ENCODE measurements around the gene BDKRB2.

DNA sequence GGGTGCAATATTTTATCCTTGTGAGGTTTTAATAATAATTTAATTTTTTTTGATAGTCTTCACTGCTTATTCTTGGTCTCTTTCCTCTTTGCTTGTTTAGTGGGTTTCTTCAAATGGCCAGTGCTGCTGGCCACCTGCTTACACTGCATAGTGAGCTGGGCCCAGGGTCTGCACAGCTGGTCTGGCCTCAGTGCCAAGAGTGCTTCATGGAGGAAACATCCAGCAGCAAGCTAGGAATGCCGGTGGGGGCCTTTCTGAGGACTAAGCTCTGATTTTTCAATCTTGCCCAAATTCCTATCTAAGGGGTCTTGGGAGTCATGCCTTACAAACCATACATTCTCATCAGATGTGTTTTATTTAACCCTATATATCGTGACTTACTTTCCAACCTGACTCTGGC lies 13.3 kb upstream of the BDKRB2 start:
- TF ChIP-seq, protein P1, sequence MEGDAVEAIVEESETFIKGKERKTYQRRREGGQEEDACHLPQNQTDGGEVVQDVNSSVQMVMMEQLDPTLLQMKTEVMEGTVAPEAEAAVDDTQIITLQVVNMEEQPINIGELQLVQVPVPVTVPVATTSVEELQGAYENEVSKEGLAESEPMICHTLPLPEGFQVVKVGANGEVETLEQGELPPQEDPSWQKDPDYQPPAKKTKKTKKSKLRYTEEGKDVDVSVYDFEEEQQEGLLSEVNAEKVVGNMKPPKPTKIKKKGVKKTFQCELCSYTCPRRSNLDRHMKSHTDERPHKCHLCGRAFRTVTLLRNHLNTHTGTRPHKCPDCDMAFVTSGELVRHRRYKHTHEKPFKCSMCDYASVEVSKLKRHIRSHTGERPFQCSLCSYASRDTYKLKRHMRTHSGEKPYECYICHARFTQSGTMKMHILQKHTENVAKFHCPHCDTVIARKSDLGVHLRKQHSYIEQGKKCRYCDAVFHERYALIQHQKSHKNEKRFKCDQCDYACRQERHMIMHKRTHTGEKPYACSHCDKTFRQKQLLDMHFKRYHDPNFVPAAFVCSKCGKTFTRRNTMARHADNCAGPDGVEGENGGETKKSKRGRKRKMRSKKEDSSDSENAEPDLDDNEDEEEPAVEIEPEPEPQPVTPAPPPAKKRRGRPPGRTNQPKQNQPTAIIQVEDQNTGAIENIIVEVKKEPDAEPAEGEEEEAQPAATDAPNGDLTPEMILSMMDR (IDR thresholded peaks at IDR 0.05; ENCODE audit: low read length): no peak
- TF ChIP-seq EZH2 (optimal IDR thresholded peaks at IDR 0.05; ENCODE audit: low read depth, low read length) (no peak), EZH2phosphoT487 (IDR thresholded peaks at IDR 0.05; ENCODE audit: low read length) (no peak)
